ENCODE data around the gene TRIP13.

Gene TRIP13

DNA sequence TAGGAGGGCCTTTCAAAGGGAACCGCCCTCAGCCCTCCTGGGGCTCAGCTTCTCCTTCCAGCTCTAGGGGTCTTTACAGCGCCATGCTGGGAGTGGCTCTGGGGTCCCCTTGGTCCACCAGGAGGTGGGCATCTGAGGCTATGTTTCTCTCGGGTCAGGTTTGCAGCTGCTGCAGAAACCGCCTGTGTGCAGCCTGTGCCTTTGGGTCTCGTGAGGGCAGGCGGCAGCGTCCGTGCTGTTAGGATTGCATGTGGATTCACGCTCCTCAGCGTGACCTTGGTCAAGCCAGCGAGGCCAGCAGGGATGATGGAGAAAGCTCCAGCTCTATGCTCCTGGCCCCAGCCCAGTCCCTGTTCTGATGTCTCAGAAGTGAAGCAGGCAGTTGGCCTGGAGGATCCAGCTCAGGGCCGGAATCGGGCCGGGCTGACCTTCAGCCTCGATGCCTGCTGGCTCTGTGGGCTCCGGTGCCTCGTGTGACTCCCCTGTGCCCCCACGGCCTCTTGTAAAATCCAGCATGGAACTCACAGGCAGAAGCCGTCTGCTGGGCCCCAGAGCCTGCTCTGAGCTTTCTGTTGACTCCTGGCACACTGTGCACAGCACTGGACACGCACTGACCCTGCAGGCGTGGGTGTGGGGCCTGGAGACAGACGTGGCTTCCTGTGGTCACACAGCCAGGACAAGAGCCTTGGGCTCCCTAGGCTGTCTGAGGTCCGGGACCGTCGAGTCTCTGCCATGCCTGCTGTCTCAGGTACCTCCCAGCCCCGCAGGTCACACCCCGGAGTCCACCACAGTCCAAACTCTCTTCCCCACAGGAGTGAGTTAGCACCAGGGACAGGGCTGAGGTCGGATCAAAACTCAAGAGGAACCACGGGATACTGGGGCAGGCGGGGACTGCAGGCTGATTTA is 54.3 kb downstream of the TRIP13 start:
- Histone ChIP-seq H3K27me3 (no peaks in the 10 kb centered on the region), H3K9me3 (no peaks in the 10 kb centered on the region), H3K36me3 (no peaks in the 10 kb centered on the region), H3K4me3 (ENCODE audit: low read depth, low read length) (no peak overlapping the region), H3K4me1 (peaks cover 13% of the 10 kb centered on the region)
- DNase-seq, result no peak
- TF ChIP-seq, protein P1, sequence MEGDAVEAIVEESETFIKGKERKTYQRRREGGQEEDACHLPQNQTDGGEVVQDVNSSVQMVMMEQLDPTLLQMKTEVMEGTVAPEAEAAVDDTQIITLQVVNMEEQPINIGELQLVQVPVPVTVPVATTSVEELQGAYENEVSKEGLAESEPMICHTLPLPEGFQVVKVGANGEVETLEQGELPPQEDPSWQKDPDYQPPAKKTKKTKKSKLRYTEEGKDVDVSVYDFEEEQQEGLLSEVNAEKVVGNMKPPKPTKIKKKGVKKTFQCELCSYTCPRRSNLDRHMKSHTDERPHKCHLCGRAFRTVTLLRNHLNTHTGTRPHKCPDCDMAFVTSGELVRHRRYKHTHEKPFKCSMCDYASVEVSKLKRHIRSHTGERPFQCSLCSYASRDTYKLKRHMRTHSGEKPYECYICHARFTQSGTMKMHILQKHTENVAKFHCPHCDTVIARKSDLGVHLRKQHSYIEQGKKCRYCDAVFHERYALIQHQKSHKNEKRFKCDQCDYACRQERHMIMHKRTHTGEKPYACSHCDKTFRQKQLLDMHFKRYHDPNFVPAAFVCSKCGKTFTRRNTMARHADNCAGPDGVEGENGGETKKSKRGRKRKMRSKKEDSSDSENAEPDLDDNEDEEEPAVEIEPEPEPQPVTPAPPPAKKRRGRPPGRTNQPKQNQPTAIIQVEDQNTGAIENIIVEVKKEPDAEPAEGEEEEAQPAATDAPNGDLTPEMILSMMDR (IDR thresholded peaks at IDR 0.05; ENCODE audit: low read depth, low read length), result no peak

DNA sequence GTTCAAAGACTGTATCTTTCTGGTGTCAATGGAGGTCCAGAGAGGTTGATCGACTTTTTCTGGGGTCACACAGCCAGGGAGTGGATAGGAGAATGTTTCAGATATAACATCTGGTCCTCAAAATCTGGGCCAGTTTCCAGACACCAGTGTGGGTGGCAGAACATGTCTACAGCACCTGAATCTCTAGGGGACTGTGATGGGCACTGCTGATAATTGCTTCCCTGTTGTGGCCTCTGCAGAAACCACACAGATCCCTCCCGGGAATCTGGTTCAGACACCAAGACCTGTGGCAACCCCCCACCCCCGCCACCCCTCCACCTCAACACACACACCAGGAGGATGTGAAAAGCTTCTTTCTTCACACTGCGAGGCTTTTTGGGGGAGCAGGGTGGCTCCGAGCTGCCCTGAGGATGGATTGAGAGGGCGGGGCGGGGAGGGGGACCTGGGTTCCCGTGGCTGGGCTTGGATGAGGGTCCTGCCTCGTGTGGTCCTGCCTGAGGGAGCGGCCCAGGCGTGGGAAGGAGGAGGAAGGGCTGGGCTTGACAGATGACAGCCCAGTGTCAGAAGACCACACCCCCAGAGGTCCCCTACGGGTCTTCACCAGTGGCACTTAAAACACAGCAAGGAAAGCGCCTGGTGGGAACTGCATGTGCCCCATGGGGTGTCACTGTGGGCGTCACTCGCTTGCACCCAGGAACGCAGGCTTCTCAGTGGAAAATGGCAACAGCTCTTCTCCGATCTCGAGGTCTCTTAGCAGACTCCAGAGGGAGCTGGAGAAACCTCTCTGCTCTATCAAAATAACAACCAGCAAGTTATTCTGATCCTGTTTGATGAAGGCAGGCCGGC is 55.2 kb downstream of the TRIP13 start:
- H3K4me1 ChIP-seq, result peaks cover 13% of the 10 kb centered on the region
- DNase-seq, result no peak
- no peaks in the 10 kb centered on the region for H3K9me3 ChIP-seq
- no peaks in the 10 kb centered on the region for H3K27me3 ChIP-seq
- no peak overlapping the region for H3K4me3 ChIP-seq (ENCODE audit: low read depth, low read length)
- H3K36me3 ChIP-seq, result no peaks in the 10 kb centered on the region
- TF ChIP-seq, protein P1 (IDR thresholded peaks at IDR 0.05; ENCODE audit: low read depth, low read length), result peak; percentile 31

- TF ChIP-seq, protein P1 (IDR thresholded peaks at IDR 0.05; ENCODE audit: low read depth, low read length), result no peak
- H3K4me1 ChIP-seq, result peaks cover 13% of the 10 kb centered on the region
- no peak for DNase-seq
- H3K9me3 ChIP-seq, result no peaks in the 10 kb centered on the region
- H3K36me3 ChIP-seq, result no peaks in the 10 kb centered on the region
- no peaks in the 10 kb centered on the region for H3K27me3 ChIP-seq
- no peak overlapping the region for H3K4me3 ChIP-seq (ENCODE audit: low read depth, low read length)
These were observed 56.0 kb downstream of the TRIP13 start for GRCh38 chr5:948472-949274.

GRCh38 chr5:949275-949543 is 56.5 kb downstream of the TRIP13 start:
- Histone ChIP-seq H3K9me3 (no peaks in the 10 kb centered on the region), H3K4me3 (ENCODE audit: low read depth, low read length) (no peak overlapping the region), H3K4me1 (peaks cover 13% of the 10 kb centered on the region), H3K27me3 (no peaks in the 10 kb centered on the region), H3K36me3 (no peaks in the 10 kb centered on the region)
- no peak for DNase-seq
- TF ChIP-seq, protein P1 (IDR thresholded peaks at IDR 0.05; ENCODE audit: low read depth, low read length), result no peak

- no peaks in the 10 kb centered on the region for H3K36me3 ChIP-seq
- H3K4me1 ChIP-seq, result peaks cover 13% of the 10 kb centered on the region
- DNase-seq, result no peak
- TF ChIP-seq, protein P1 (IDR thresholded peaks at IDR 0.05; ENCODE audit: low read depth, low read length), result no peak
- H3K4me3 ChIP-seq (ENCODE audit: low read depth, low read length), result no peak overlapping the region
- no peaks in the 10 kb centered on the region for H3K9me3 ChIP-seq
- H3K27me3 ChIP-seq, result no peaks in the 10 kb centered on the region
These were observed 57.3 kb downstream of the TRIP13 start for GRCh38 chr5:949815-950560.

Data from BE2C (cell line).